ENCODE results near the gene LAMP5.

GRCh38 chr20:9514461-9515213 lies at the start of gene LAMP5:
- TF ChIP-seq CTCF (conservative IDR thresholded peaks at IDR 0.05; ENCODE audit: low read length) (no peak), EZH2phosphoT487 (IDR thresholded peaks at IDR 0.05; ENCODE audit: borderline replicate concordance) (no peak)
